Glutamatergic neuron (in vitro differentiated cells): ENCODE measurements around the gene PRKAG2. TPM values are rescaled to one million over a fixed set of nuclear protein-coding genes. Genes with fewer than 3 reads are reported as not detected.

Source experiments
- DNase-seq: peaks from one replicate; pipeline ENCODE4 v3.0.0; 2022
- H3K27ac Mint-ChIP-seq: one replicate; pipeline ENCODE4 v1.8.0; 2020; ENCODE audit warnings: mild to moderate bottlenecking, mixed read lengths, inconsistent platforms; ENCODE audit not compliant: unreplicated experiment
- H3K27me3 Mint-ChIP-seq: one replicate; pipeline ENCODE4 v1.8.0; 2020; ENCODE audit warnings: mild to moderate bottlenecking, moderate library complexity, mixed read lengths, inconsistent platforms; ENCODE audit not compliant: unreplicated experiment
- H3K36me3 Mint-ChIP-seq: one replicate; pipeline ENCODE4 v1.8.0; 2020; ENCODE audit warnings: mild to moderate bottlenecking, mixed read lengths, inconsistent platforms; ENCODE audit not compliant: unreplicated experiment
- H3K4me1 Mint-ChIP-seq: one replicate; pipeline ENCODE4 v1.8.0; 2020; ENCODE audit warnings: mild to moderate bottlenecking, low read depth, mixed read lengths, inconsistent platforms; ENCODE audit not compliant: unreplicated experiment
- H3K4me3 Mint-ChIP-seq: one replicate; pipeline ENCODE4 v1.8.0; 2020; ENCODE audit warnings: mild to moderate bottlenecking, mixed read lengths, inconsistent platforms; ENCODE audit not compliant: unreplicated experiment
- H3K9me3 Mint-ChIP-seq: one replicate; pipeline ENCODE4 v1.8.0; 2020; ENCODE audit warnings: mild to moderate bottlenecking, moderate library complexity, mixed read lengths, inconsistent platforms; ENCODE audit not compliant: unreplicated experiment
- total RNA-seq: library from RNA; stranded (reverse); fragmentation: NEBNext Ultra II Directional; extraction: Animal tissue kit (Norgen Biotek cat#: 25700); gene quantifications from one replicate; pipeline ENCODE4 v1.2.1, GENCODE V29; 2021; ENCODE audit not compliant: unreplicated experiment
- TF ChIP-seq, protein P1 (sequence below): fragments of 200-600 bp; sonication (generic); IDR thresholded peaks from one replicate; pipeline ENCODE4 v1.5.0; 2021; ENCODE audit not compliant: partially characterized antibody, unreplicated experiment

PRKAG2 gene
- total RNA-seq, 1 donor from 2014 or later, result 24.7 TPM

DNA sequence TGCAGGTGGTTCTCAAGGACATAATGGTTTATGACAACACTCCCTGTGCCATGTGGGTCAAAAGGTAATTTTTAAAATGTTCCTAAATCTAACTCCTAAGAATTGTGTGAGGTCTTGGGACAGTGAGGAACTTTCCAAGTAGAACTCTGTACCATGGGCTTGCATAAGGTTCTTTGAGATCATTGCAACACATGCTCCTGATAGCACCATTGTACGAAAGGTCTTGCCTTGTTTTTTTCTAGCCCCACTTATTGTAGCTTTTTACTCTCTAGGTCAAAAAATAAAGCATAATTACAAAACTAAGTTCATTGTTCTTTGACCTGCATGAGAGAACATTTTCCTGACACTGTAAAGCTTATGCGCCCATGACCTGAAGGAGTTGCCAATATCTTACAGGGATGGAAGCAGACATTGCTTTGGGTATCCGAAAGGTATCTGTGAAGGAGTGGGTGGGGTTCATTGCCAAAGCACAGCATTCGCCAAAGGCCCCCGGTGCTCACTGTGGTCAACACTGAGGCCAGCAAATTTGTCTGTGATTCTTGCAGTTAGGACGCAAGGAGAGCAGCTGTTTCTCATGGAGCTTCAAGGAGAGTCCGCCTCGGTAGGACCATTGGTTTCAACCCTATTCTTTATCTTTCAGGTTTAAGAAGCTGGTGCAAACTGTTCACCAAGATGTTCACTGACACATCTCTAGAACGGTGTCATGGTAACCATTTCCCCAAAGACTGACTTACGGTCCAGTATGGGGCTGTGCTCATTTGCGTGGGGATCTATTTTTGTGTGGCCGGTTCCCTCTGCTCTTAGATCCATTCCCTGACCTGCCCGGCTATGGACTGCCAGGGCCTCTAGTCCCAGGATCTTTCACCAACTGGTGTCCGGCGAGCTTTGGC is 7.6 kb upstream of the PRKAG2 start:
- H3K36me3 Mint-ChIP-seq, result peaks cover 5% of the 10 kb centered on the region
- peaks cover 7% of the 10 kb centered on the region for H3K4me1 Mint-ChIP-seq
- no peak for DNase-seq
- H3K9me3 Mint-ChIP-seq, result peaks cover 4% of the 10 kb centered on the region
- H3K4me3 Mint-ChIP-seq, result no peak overlapping the region
- no peak overlapping the region for H3K27ac Mint-ChIP-seq
- peaks cover 5% of the 10 kb centered on the region for H3K27me3 Mint-ChIP-seq
- TF ChIP-seq, protein P1, sequence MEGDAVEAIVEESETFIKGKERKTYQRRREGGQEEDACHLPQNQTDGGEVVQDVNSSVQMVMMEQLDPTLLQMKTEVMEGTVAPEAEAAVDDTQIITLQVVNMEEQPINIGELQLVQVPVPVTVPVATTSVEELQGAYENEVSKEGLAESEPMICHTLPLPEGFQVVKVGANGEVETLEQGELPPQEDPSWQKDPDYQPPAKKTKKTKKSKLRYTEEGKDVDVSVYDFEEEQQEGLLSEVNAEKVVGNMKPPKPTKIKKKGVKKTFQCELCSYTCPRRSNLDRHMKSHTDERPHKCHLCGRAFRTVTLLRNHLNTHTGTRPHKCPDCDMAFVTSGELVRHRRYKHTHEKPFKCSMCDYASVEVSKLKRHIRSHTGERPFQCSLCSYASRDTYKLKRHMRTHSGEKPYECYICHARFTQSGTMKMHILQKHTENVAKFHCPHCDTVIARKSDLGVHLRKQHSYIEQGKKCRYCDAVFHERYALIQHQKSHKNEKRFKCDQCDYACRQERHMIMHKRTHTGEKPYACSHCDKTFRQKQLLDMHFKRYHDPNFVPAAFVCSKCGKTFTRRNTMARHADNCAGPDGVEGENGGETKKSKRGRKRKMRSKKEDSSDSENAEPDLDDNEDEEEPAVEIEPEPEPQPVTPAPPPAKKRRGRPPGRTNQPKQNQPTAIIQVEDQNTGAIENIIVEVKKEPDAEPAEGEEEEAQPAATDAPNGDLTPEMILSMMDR, result no peak

DNA sequence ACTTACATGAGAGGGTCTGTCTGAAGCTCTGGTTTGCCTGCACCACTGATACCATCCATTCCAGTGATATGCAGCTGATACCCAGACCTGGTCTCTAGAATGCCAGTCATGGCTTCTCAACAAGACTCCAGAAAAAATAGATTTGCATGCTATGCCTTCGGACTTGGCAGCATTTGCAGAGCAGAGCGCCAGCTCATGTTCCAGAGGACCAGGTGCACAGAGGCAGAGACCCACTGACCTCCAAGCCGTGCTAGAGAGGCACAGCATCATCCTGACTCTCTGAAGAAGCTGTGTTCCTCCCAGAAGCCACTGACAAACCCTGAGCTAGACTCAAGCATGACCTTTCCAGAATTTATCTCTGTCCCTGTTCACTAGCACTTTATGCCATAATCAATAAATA is 6.9 kb upstream of the PRKAG2 start:
- peaks cover 5% of the 10 kb centered on the region for H3K36me3 Mint-ChIP-seq
- TF ChIP-seq, protein P1, result no peak
- H3K9me3 Mint-ChIP-seq, result peaks cover 4% of the 10 kb centered on the region
- no peak overlapping the region for H3K4me3 Mint-ChIP-seq
- peaks cover 6% of the 10 kb centered on the region for H3K4me1 Mint-ChIP-seq
- peaks cover 5% of the 10 kb centered on the region for H3K27me3 Mint-ChIP-seq
- no peak overlapping the region for H3K27ac Mint-ChIP-seq
- DNase-seq, result no peak

DNA sequence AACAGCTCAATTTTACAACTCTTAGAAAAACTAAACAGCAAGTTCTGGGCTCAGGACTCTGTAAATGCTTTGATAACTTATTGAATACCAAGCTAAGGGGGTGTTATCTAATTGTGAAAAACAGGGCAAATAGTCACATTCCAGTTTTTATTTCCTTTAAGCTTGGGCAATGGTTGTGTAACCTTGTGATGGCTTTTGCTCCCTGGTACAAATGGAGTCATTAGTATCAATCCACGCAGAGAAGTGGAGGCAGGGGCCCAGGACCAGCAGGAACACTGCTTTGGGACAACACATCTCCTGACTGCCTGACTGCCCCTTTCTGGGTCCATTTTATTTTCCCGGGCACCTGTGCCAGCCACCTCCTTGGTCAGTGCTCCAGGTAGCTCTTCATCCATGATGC is 5.8 kb upstream of the PRKAG2 start:
- peaks cover 4% of the 10 kb centered on the region for H3K9me3 Mint-ChIP-seq
- H3K27ac Mint-ChIP-seq, result no peak overlapping the region
- no peak for DNase-seq
- H3K4me3 Mint-ChIP-seq, result no peak overlapping the region
- peaks cover 3% of the 10 kb centered on the region for H3K27me3 Mint-ChIP-seq
- no peaks in the 10 kb centered on the region for H3K4me1 Mint-ChIP-seq
- peaks cover 5% of the 10 kb centered on the region for H3K36me3 Mint-ChIP-seq
- TF ChIP-seq, protein P1, result no peak

DNA sequence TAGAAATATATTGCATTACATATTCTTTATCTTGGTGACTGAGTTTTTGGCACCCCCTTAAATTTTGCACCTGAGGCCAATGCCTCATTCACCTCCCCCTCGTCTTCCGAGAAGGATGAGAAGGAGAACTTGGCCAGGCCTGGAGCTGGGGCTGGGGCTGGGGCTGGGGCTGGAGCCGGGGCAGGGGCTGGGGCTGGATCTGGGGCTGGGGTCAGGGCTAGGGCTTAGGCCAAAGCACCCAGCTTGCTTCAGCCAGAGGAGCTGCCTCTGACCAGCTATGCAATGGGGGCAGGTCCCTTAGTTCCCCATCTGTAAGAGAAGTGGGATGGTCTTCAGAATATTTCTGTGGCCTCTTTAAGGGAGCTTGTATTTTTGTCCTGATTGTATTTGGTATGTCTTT is 3.8 kb upstream of the PRKAG2 start:
- no peak for DNase-seq
- H3K4me1 Mint-ChIP-seq, result no peaks in the 10 kb centered on the region
- TF ChIP-seq, protein P1, result no peak
- H3K27ac Mint-ChIP-seq, result no peak overlapping the region
- peaks cover 5% of the 10 kb centered on the region for H3K9me3 Mint-ChIP-seq
- peaks cover 3% of the 10 kb centered on the region for H3K27me3 Mint-ChIP-seq
- H3K4me3 Mint-ChIP-seq, result no peak overlapping the region
- peaks cover 5% of the 10 kb centered on the region for H3K36me3 Mint-ChIP-seq
